CD4-positive, alpha-beta T cell treated with Interleukin-17A for 4 hours (primary cell): ENCODE data around the gene NEU3.
"Not testable (repeated sequence)": the region's sequence is repeated elsewhere in the genome, so short reads cannot be mapped to it uniquely, and the experiment has no call there.

Experiments
- DNase-seq: peaks from one replicate; pipeline ENCODE4 v3.0.0-alpha.2; 2020; ENCODE audit warnings: mixed read lengths

Gene NEU3, protein sequence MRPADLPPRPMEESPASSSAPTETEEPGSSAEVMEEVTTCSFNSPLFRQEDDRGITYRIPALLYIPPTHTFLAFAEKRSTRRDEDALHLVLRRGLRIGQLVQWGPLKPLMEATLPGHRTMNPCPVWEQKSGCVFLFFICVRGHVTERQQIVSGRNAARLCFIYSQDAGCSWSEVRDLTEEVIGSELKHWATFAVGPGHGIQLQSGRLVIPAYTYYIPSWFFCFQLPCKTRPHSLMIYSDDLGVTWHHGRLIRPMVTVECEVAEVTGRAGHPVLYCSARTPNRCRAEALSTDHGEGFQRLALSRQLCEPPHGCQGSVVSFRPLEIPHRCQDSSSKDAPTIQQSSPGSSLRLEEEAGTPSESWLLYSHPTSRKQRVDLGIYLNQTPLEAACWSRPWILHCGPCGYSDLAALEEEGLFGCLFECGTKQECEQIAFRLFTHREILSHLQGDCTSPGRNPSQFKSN

DNA sequence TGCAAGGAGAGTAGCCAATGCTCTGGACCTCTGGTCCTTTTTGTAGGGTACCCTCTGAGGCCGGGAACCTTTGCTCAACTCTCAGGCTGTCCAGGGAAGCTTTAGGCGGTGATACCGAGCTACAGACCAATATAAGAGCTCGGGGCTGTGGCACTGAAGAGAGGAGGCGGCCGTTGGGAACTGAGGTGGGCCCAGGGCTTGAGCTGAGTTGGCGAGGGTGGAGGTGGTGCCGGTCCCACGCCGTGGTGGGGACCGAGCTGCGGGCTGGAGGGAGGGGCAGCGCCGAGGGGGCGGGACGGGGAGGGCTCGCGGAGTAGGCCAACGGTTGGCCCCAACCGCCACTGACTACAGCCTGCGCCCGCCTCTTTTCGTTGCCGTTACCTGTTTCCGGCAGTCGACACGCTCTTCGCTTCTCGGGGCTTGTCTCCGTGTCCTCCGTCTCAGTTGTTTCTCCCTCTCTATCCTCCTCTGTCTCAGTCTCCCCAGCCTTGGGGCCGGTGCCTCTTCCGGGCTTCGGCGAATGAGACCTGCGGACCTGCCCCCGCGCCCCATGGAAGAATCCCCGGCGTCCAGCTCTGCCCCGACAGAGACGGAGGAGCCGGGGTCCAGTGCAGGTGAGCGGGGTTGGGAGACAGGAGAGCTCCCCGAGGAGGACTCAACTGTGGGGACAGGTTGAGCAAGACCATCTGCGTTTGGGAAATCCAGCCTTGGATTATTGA lies at the start of gene NEU3:
TSS of gene NEU3 (plus strand) at position 393 of the 719 bp plus-strand sequence. CDS start at position 521, 128 bp downstream.
- DNase-seq = peak; percentile 91

DNA sequence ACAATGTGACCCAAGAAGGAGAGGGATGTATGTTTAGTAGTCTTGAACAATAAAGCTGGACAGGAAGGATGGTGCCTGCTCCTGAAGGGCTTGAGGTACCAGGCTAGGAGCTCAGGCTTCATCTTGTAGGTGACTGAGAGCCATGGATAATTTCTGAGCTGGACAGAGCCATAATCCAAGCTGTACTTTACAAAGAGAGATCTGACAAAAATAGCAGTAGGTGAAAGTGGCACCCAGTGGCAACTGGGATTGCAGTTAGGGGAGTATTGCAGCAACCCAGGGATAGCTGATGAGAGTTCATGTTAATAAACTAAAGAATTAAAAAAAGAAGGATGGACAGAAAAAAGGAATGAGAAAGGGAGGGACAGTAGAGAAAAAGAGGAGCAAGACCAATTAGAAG lies 47.2 kb upstream of the NEU3 start:
- no peak for DNase-seq

DNA sequence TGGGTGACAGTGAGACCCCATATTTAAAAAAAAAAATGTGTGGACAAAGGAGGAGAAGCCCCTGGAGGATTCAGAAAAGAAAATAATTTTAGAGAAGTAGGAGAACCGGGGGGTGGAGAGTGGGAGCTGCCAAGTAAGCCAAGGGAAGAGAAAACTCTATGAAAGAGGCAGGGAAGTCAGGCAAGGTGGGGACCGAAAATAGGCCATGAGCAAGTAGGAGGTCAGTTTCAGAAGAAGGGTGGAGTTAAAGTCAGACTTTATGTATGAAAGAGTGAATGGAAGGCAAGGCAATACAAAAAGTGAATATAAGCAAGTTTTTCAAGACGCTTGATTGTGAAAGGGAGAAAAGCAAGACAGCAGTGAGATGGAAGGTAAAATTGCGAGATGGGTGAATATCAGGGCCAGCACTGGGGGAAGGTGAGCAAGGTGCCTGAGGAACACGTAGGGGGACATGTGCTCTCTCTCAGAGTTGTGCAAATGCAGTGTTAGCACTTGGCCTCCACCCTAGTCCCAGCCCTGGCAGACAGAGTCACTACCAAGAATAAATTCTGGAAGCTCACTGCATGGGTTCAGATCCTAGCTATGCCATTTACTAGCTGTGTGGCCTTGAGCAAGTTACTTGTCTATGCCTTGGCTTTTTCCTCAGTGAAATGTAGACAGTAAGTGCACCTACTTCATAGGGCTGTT lies 46.5 kb upstream of the NEU3 start:
- no peak for DNase-seq

DNA sequence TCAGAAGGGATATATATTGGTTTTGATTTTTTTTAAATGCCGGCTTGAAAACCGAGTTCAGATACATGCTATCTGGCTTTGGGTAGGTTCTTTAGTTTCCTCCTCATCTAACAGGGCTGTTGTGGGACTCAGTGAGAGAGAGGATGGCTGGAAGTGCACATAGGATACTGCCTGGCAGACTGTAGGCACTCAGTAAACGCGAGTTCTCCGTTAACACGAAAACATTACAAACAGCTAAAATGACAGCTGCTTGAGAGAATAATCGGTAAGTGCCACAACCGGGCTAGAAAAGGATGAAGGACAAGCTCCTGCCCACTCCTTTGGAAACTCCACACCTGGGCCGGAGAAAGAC lies 40.2 kb upstream of the NEU3 start:
- DNase-seq = no peak

DNA sequence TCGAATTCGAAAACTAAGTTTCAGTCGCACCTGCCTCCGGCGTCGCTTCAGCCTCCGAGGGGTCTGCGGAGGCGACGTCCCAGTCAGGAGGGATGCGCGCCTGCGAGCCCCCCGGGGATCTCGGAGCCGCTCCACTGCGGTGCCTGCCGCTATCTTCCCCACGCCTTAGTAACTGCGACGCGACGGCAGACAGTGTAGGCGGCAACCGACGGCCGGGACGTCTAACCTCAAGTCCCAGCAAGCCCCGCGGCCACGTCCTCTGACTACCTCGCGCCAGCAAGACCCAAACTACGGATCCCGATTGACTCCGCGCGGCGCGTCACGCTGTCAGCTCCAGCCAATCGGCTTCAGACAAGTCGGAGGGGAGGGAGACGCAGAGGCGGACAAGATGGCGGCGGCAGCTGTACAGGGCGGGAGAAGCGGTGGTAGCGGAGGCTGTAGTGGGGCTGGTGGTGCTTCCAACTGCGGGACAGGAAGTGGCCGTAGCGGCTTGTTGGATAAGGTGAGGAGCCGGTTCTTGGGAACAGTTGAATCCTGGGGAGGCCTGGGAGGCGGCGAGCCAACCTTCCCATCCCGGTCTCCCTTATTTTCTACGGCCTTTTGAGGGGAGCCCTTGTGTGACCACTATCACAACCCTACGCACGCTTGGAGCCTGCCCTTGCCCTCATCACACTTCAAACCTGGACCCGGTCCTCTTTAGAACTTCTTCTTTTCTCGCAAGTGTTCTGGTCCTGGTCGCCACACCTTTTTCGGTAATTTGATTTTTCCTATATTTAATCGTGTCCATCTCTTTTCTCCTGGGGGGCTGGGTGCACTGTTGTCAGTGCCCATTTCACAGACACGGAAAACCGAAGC lies 39.6 kb upstream of the NEU3 start, which contains the start of the genes SPCS2 and XRRA1:
TSS of gene SPCS2 (plus strand) at position 369 of the 855 bp plus-strand sequence. CDS start at position 389, 20 bp downstream.
TSS of gene XRRA1 (minus strand) at position 194 of the 855 bp plus-strand sequence. CDS start 8,213 bp downstream, outside the sequence.
- peak; percentile 97 for DNase-seq

DNA sequence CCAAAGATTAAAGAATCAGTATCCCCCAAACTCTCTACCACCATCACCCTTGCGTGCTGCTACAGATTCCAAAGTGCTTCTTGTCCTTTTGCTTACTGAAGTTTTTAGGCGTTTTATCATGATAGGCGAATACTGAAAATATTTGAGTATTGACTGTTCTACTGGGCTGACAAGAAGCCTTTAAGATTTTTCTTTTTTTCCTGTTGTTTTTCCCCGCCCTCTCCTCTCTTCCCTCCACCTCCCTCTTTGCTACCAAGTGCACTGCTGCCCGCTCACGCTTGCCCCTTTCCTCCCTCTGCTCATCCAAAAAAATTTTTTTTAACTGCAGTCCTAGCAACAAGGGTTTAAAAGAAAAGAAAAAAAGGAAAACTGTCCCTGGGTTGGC lies 39.0 kb upstream of the NEU3 start:
- no peak for DNase-seq

DNA sequence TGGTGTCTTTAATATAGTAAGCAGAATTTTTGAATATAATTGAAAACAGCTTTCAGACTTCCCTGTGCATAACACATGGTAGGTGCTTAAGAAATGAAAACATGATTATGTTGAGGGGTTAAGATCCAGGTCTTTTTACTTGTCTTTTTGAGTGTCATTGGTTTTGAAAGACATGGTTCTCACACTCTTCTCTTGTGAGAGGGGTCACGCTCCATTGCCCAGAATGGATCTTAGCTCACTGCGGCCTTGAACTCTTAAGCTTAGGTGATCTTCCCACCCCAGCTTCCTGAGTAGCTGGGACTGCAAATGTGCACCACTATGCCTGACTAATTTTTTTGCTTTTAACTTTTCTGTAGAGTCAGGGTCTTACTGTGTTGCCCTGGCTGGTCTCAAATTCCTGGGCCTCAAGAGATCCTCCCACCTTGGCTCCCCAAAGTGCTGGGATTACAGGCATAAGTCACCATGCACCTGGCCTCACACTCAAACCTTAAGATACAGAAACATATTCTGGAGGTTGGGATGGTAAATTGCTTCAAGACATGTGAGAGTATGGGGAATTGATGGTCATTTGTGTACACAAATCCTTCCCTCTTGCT lies 38.3 kb upstream of the NEU3 start:
- no peak for DNase-seq

DNA sequence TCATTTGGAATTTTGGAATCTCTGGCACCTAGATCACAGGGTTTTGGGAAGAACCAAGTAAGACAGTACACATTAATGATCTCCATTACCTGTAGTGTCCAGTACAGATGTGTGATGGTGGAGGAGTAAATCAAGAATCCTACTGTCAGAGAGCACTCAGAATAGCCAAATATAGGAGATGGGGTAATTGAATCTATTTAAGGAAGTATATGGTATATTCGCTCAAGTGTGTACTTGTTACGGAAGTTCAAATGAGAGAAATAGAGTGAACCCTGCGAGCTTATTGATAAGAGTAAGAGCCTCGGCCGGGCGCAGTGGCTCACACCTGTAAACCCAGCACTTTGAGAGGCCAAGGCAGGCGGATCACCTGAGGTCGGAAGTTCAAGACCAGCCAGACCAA lies 37.5 kb upstream of the NEU3 start:
- no peak for DNase-seq

DNA sequence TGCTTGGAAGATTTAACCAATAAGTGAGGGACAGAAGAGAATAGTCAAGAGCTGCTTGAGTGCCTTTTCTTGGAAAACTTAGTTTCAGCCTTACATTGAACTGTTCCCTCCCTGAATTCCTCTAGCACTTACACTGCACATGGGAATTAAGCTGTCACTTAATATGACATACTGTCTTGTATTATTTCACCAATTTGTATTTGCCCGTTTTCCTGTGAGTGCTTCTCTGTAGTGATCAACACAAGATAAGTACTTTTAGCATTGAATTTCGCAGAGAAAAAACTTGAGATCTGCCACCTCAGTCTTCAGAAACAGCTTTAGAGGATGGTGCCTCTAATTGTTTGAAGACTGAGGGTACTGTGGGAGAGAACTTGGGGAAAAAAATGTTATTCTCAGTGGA lies 36.0 kb upstream of the NEU3 start:
- DNase-seq = no peak

DNA sequence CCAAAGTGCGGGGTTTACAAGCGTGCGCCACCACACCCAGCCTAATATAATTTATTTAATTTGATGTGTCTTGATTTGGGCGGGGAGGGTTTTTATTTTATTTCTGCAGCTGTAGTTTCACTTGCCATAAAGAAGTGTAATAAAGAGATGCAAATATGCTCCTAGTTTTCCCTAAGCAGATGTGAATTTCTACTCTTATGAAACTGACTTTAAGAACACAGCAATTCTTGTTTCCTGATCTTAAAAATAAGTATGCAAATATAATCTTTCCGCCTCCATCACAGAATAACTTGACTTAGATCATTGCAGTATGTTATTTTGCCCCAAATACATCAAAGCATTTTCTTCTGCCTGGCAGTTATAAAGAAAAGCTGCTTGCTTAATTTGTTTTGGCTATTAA lies 35.3 kb upstream of the NEU3 start:
- no peak for DNase-seq

DNA sequence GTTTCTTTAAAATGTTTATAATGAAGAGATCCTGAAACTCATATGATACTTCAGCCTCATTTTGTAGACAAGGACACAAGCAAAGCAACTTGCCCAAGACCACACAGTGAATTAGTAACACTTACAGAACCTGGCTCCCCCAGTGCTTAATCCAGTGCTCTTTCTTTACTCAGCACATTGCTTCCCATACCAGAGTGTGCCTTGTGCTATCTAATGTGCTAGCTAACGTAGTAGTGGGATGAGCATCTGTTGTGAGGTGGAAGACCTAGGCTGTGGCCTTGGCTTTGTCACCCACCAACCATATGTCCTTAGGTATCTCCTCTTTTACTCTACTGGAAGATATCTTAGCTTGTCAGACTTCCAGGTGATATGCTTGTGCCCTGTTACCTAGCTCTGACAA lies 34.5 kb upstream of the NEU3 start:
- no peak for DNase-seq

DNA sequence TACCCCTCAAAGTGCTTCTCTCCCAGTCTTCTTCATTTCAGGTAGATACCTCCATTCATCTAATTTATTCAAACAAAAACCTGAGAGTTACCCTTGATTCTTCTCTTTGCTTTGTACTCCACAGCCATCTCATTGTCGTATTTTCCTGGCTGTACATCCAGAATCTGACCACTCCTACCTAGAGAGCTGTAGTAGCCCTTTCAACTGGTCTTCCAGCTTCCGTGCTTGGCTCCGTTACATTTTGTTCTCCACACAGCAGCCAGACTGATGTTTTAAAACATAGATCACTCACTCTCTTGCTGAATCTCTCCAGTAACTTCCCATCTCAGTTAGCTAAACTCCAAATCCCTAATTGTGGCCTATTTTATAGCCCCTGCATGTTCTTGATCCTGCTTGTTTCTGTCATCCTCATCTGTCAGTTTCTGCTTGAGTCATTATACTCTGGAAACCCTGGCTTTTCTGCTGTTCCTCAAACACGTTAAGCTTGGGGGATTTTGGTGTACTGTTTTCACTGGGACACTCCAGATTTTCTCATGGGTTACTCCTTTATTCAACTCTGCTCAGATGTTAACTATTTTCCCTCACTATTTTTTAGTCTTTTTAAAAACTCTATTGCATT lies 32.2 kb upstream of the NEU3 start:
- DNase-seq = no peak

DNA sequence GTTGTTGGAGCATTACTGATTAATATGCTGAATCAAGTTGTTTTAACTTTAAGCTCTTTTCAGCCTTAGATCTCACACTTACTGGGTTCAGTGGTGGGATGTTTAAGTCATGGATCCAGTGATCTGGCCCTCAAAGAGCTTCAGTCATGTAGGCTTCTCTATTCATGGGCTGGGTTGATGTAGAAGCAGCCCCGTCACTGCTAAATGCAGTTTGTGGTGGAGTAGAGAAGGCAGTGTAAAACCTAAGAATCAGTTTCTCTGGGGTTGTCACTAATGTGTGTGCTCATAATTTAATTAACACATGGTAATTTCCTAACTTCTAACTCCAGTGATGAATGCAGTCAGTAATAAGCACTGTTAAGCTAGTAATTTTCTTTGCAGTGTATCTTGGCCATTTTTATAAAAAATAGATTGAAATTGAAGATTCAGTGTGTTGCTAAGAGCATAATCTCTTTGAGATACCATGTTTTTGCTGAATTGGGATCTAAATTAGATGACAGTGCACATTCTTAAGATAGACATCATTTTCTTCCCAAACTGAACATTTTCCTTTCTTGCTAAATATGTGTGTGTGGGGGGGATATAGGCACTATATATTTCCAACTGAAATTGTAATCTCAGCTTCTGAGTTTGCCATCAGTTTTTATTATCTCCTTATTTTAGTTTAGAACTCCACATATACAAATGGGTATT lies 30.6 kb upstream of the NEU3 start:
- DNase-seq = no peak

DNA sequence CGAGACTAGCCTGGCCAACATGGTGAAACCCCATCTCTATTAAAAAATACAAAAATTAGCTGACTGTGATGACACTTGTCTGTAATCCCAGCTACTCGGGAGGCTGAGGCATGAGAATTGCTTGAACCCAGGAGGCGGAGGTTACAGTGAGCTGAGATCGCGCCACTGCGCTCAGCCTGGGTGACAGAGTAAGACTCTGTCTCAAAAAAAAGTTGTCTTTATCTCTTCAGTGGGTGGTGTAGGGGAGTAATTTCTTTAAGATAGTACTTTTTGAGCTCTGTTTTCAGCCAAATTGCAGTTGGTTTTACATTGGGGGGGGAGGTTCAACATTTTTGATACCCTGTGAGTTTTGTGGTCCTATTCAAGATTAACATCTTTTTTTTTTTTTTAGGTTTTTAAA lies 28.6 kb upstream of the NEU3 start:
- DNase-seq = not testable (repeated sequence)

DNA sequence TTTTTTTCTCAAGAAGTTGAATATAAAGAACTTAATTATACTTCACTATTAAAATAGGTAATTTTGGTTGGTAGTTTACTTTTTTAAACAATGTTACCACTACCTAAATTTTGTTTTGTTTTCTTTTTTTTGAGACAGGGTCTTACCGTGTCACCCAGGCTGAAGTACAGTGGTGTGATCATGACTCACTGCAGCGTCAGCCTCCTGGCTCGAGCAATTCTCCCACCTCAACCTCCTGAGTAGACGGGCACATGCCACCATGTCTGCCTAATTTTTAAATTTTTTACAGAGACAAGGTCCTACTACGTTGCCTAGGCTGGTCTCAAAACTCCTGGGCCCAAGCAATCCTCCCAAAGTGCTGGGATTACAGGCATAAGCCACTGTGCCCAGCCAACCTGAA lies 22.1 kb upstream of the NEU3 start:
- no peak for DNase-seq

DNA sequence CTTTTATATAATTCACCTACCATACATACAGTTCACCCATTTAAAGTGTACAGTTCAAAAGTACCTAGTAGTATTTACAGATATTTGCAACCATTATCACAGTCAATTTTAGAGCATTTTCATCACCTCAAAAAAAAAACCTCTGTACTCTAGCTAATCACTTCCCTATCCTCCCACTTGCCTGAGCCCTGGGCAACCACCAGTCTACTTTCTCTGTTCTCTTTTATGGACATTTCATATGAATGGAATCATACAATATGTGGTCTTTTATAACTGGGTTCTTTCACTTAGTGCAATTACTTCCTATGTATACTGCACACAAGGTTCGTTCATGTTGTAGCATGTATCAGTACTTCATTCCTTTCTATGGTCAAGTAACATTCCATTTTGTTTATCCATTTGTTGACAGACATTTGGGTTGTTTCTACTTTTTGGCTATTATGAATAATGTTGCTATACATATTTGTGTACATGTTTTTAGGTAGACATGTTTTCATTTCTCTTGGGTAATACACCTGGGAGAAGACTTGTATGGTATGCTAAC lies 17.8 kb upstream of the NEU3 start:
- no peak for DNase-seq

DNA sequence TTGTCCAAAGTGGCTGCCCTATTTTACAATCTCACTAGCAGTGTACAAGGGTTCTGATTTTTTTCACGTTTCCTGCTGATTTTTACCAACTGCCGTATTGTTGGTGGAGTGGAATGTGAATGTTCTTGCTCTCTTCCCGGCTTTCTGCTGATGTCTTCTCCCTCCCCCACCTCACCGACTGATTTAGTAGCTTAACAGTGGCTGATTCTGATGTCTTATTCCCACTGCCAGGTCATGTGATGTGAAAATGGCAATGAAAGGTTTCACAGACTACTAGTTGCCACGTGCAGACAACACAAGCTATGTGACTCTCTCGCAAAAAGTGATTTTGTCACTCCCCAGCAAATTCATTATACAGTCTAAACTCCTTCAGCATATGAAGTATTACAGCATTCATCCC lies 17.3 kb upstream of the NEU3 start:
- DNase-seq = no peak

DNA sequence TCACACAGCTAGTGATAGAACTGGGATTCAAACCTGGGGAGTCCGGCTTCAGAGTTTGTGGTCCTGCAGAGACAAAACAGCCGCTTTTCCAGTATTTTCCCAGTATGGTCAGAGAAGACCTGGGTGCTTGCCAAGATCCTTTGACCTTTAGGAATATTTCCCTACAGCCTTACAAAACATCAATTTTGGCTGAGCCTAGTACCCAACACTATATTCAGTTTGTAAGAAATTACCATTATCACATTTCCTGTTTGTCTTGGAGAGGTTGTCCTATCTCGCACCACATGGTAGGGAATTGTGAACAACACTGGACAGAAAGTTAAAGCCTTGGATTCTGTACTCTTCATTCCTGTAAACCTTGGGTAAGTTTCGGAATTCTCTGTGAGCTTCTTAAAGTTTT lies 10.7 kb upstream of the NEU3 start:
- DNase-seq = no peak

DNA sequence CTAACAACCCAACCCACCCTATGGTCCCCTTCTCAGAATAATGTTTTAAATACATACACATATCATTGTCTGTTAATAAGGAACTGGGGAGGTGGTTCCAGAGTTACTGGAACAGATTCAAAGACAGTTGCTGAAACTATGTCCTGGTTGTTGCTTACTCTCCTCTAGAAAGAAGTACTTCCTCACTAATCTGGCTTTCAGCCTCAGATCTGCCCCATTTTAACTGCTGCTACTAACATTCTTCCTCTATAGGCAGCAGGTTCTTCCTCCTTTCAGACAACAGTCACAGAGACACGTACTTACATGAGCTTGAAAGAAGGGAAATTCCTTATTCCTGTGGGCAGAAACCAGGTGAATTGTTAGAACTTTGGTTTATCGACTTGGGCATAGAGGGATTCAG lies 8.1 kb upstream of the NEU3 start:
- no peak for DNase-seq

DNA sequence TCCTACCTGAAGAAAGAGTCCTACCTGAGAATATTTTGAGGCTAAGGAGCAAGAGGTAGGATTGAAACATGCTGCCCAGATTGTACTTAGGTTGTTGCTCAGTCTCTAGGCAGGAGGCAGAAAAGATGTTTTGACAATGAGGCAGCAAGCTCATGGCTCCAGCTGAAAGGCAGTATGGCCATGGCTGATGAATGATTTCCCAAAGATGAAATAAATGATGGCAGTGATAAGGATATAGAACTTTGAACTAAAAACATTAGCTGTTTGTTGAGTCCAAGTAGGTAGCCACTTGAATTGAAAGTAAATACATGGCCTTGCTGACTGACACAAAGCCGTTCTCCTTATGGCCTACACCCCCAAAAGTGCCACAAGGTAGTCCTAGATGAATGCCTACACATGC lies 6.8 kb upstream of the NEU3 start:
- DNase-seq = no peak

DNA sequence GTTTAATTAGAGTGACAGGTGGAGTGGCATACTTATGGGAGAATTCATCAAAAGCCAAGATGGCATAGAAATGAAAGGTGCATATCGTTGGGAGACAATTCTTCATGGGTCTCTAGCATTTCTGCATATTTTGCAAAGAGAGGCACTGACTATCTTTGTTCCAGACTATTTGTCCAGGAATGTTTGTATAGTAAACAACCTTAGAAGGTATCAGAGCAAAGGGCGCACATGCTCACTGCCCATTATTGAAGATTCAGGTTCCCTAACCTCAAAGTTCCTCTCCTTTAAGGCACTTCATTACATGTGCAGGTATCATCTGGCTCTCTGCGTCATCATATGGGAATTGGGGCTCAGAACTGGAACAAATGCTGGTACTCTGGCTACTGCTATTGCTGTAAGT lies 4.7 kb upstream of the NEU3 start:
- DNase-seq = no peak
